HepG2 (cell line): Measurements from ENCODE around the gene VTN. TPM values are rescaled to one million over a fixed set of nuclear protein-coding genes. Genes with fewer than 3 reads are reported as not detected.

Source experiments
- ATAC-seq: fragments of 200-7000 bp; cut with Tn5 transposase; 3 replicates; pipeline ENCODE4 v1.9.1; 2020; ENCODE audit warnings: mild to moderate bottlenecking, moderate library complexity
- BruUV-seq: library from RNA; stranded (reverse); fragments of 400-500 nt; replicated peaks from 2 replicates; lab custom pipeline; 2021; lab: Mats Ljungman, UMichigan
- CTCF ChIA-PET: fragments of 300-600 bp; formaldehyde crosslinking; extraction: SDS; loops from one replicate; lab custom pipeline; 2021; ENCODE audit warnings: low total read pairs, inconsistent platforms, low intra/inter-chr PET ratio; lab: Yijun Ruan, JAX
- POLR2A ChIA-PET: fragments of 350-600 bp; sonication (Branson Sonifier 250); formaldehyde crosslinking; loops from one replicate; lab custom pipeline; 2020; ENCODE audit warnings: antibody characterized with exemption, inconsistent platforms; lab: Yijun Ruan, JAX
- DNase-seq: peaks from one replicate; pipeline ENCODE4 v3.0.0-alpha.2; 2015; ENCODE audit warnings: low spot score
- FAIRE-seq: peaks from 3 replicates; lab custom pipeline; 2011; peaks lifted over from hg19 to GRCh38; lab: Jason Lieb, UNC
- H2AFZ ChIP-seq: one replicate; pipeline ENCODE4 v1.6.1; 2011; ENCODE audit warnings: low read length, inconsistent platforms
- H3K27ac ChIP-seq: fragments of 300-600 bp; 3 replicates; pipeline ENCODE4 v1.8.0; 2011; ENCODE audit warnings: mixed run types, mild to moderate bottlenecking, mixed read lengths, low read length, inconsistent platforms; ENCODE audit not compliant: insufficient read depth; ENCODE audit errors: extremely low read length
- H3K27me3 ChIP-seq, 2 experiments: fragments of 200-600 bp in 1 of 2; 2 replicates in 1 of 2; 3 replicates in 1 of 2; pipeline versions ENCODE4 v1.6.0 to v1.8.0; 2011; ENCODE audit warnings: low read length in 2 of 2, mild to moderate bottlenecking in 2 of 2, moderate library complexity in 2 of 2, inconsistent platforms in 1 of 2; ENCODE audit not compliant: insufficient read depth in 2 of 2, control insufficient read depth in 1 of 2
- H3K36me3 ChIP-seq, 2 experiments: fragments of 200-600 bp in 1 of 2; replicated peaks in 1 of 2; 2 replicates in 1 of 2; 3 replicates in 1 of 2; pipeline versions ENCODE4 v1.5.1 to v1.8.0; 2011; ENCODE audit warnings: low read length in 2 of 2, inconsistent platforms in 1 of 2; ENCODE audit not compliant: insufficient read depth in 2 of 2, control insufficient read depth in 1 of 2
- H3K4me1 ChIP-seq: 2 replicates; pipeline ENCODE4 v1.5.1; 2012; ENCODE audit warnings: low read length, inconsistent platforms; ENCODE audit not compliant: insufficient read depth
- H3K4me2 ChIP-seq: 2 replicates; pipeline ENCODE4 v1.6.0; 2011; ENCODE audit warnings: low read depth, low read length, inconsistent platforms
- H3K4me3 ChIP-seq, 3 experiments: fragments of 200-600 bp in 1 of 3; sonication (generic), shearing (Covaris generic) in 1 of 3; replicated peaks in 1 of 3; 2 replicates each; pipeline ENCODE4 v1.5.1; 2011 to 2016; ENCODE audit warnings: low read length in 3 of 3, inconsistent platforms in 2 of 3, low read depth in 2 of 3, mild to moderate bottlenecking in 2 of 3, control low read depth in 1 of 3, mixed read lengths in 1 of 3; ENCODE audit not compliant: insufficient read depth in 1 of 3
- H3K79me2 ChIP-seq: one replicate; pipeline ENCODE4 v1.6.1; 2011; ENCODE audit warnings: low read length, inconsistent platforms; ENCODE audit not compliant: insufficient read depth
- H3K9ac ChIP-seq: 2 replicates; pipeline ENCODE4 v1.6.0; 2011; ENCODE audit warnings: mild to moderate bottlenecking, low read depth, low read length, inconsistent platforms; ENCODE audit not compliant: insufficient read depth
- H3K9me3 ChIP-seq: 2 replicates; pipeline ENCODE4 v1.5.1; 2012; ENCODE audit warnings: mild to moderate bottlenecking, low read length
- H4K20me1 ChIP-seq: 2 replicates; pipeline ENCODE4 v1.6.0; 2011; ENCODE audit warnings: inconsistent platforms, mild to moderate bottlenecking, low read length, moderate library complexity; ENCODE audit not compliant: insufficient read depth
- CAMTA2 ChIP-seq: sonication (generic); formaldehyde crosslinking; IDR thresholded peaks from 2 replicates; pipeline ENCODE4 v1.4.0; 2020; ENCODE audit warnings: mild to moderate bottlenecking, missing genetic modification reagents, borderline replicate concordance
- CTCF ChIP-seq: sonication (generic); formaldehyde crosslinking; IDR thresholded peaks from 2 replicates; pipeline ENCODE4 v1.5.0; 2020; ENCODE audit warnings: mild to moderate bottlenecking, missing genetic modification reagents, moderate library complexity
- EED ChIP-seq: sonication (generic); formaldehyde crosslinking; IDR thresholded peaks from 2 replicates; pipeline ENCODE4 v1.5.0; 2020; ENCODE audit warnings: mild to moderate bottlenecking, missing genetic modification reagents
- ETS1 ChIP-seq: sonication (generic); formaldehyde crosslinking; IDR thresholded peaks from 2 replicates; pipeline ENCODE4 v1.4.0; 2020; ENCODE audit warnings: missing genetic modification reagents
- GZF1 ChIP-seq: sonication (generic); formaldehyde crosslinking; IDR thresholded peaks from 2 replicates; pipeline ENCODE4 v1.5.1; 2020; ENCODE audit warnings: mild to moderate bottlenecking, missing genetic modification reagents
- HMG20B ChIP-seq: conservative IDR thresholded peaks from 2 replicates; pipeline ENCODE4 v1.6.1; 2016; ENCODE audit warnings: missing genetic modification reagents, missing compliant biosample characterization
- NR2F1 ChIP-seq, 2 experiments: fragments of 450-650 bp in 1 of 2; formaldehyde crosslinking in 1 of 2; IDR thresholded peaks; 2 replicates each; pipeline versions ENCODE4 v1.5.0 to v1.6.1; 2016 to 2020; ENCODE audit warnings: mild to moderate bottlenecking in 1 of 2, missing compliant biosample characterization in 1 of 2, missing genetic modification reagents in 1 of 2, moderate library complexity in 1 of 2
- NR2F2 ChIP-seq: IDR thresholded peaks from 2 replicates; pipeline ENCODE4 v1.6.1; 2012; ENCODE audit warnings: low read depth, inconsistent platforms, borderline replicate concordance
- PCBP1 ChIP-seq: fragments of 200-400 bp; formaldehyde crosslinking; IDR thresholded peaks from 2 replicates; pipeline ENCODE4 v1.6.1; 2017; ENCODE audit warnings: mild to moderate bottlenecking, low read depth, low read length, borderline replicate concordance
- STAG1 ChIP-seq: sonication (generic); formaldehyde crosslinking; IDR thresholded peaks from 2 replicates; pipeline ENCODE4 v1.4.0; 2020; ENCODE audit warnings: missing genetic modification reagents
- ZKSCAN5 ChIP-seq: sonication (generic); formaldehyde crosslinking; IDR thresholded peaks from 2 replicates; pipeline ENCODE4 v1.5.1; 2020; ENCODE audit warnings: mild to moderate bottlenecking, missing genetic modification reagents
- ZNF235 ChIP-seq: sonication (generic); formaldehyde crosslinking; IDR thresholded peaks from 2 replicates; pipeline ENCODE4 v1.8.1; 2023; ENCODE audit warnings: mild to moderate bottlenecking, missing genetic modification reagents, borderline replicate concordance
- ZNF317 ChIP-seq: sonication (generic); formaldehyde crosslinking; IDR thresholded peaks from 2 replicates; pipeline ENCODE4 v1.5.0; 2020; ENCODE audit warnings: mild to moderate bottlenecking, missing genetic modification reagents
- ZNF367 ChIP-seq: sonication (generic); formaldehyde crosslinking; IDR thresholded peaks from 2 replicates; pipeline ENCODE4 v1.4.0; 2020; ENCODE audit warnings: missing genetic modification reagents, borderline replicate concordance
- ZNF550 ChIP-seq: sonication (generic); formaldehyde crosslinking; IDR thresholded peaks from 2 replicates; pipeline ENCODE4 v1.4.0; 2020; ENCODE audit warnings: mild to moderate bottlenecking, missing genetic modification reagents, borderline replicate concordance
- ZNF670 ChIP-seq: sonication (generic); formaldehyde crosslinking; IDR thresholded peaks from 2 replicates; pipeline ENCODE4 v1.8.0; 2022; ENCODE audit warnings: mild to moderate bottlenecking, missing genetic modification reagents, borderline replicate concordance
- ZNF687 ChIP-seq: sonication (generic); formaldehyde crosslinking; IDR thresholded peaks from 2 replicates; pipeline ENCODE4 v1.5.1; 2020; ENCODE audit warnings: mild to moderate bottlenecking, missing genetic modification reagents, moderate library complexity
- WGBS: methylation state at CpG from one replicate; pipeline ENCODE4 v1.1.6; 2017; ENCODE audit warnings: low lambda C conversion rate; 5-methylcytosine and 5-hydroxymethylcytosine counted together
- in situ Hi-C: cut with HindIII; loops from 2 replicates; pipeline ENCODE4 v1.10.0; 2017; ENCODE audit warnings: low pct_unique_long_range_greater_than_20kb; ENCODE audit not compliant: extremely low pct_ligation_motif_present
- intact Hi-C: fragments of 100-400 bp; cut with micrococcal nuclease; formaldehyde crosslinking; loops from one replicate; pipeline ENCODE4 v1.10.0; 2022; ENCODE audit not compliant: unreplicated experiment
- polyA plus RNA-seq, 8 experiments: library from polyadenylated mRNA; depleted of rRNA in 3 of 8; stranded (reverse) in 7 of 8; unstranded in 1 of 8; fragments of >200 nt; fragmentation: Illumina TruSeq in 4 of 8; extraction: Trizol in 4 of 8; gene quantifications; 2 replicates each; pipeline versions ENCODE4 v1.2.1 to v1.2.3, GENCODE V29; 2011 to 2016; ENCODE audit warnings: low read depth in 4 of 8, missing spikeins in 1 of 8, mixed read lengths in 1 of 8; ENCODE audit not compliant: insufficient read depth in 1 of 8
- total RNA-seq, 5 experiments: library from RNA; depleted of rRNA; stranded (reverse); fragments of >200 nt; fragmentation: Illumina TruSeq; extraction: Trizol; gene quantifications; 2 replicates each; pipeline ENCODE4 v1.2.3, GENCODE V29; 2016; ENCODE audit warnings: low read depth in 1 of 5

VTN gene
- total and polyA plus RNA-seq, 2 of the 13 experiments (the other 11 are each of a cell fraction or from before 2014, with no cell fraction given): 108 to 131 TPM

GRCh38 chr17:28370744-28371103 lies 617 bp upstream of the VTN start (continued):
- TF ChIP-seq ZKSCAN5 (no peak), ZNF670 (CRISPR knock-in tag) (no peak), ZNF367 (no peak)

- H3K4me2 ChIP-seq: peak overlapping the region; percentile 96
- peaks cover 52% of the 10 kb centered on the region for H3K4me1 ChIP-seq
- H3K36me3 ChIP-seq: no peaks in the 10 kb centered on the region; a peak in 1 of 5 replicates
- in situ Hi-C loops: no loop called here
- intact Hi-C loops: loop anchor here (1.0 to 2.0 kb wide), 2 partner anchors 34 to 47 kb away; partner anchors contain the start of genes IFT20 and TNFAIP1
- H3K9ac ChIP-seq: peak overlapping the region; percentile 74
- FAIRE-seq: no peak
- no peaks in the 10 kb centered on the region for H4K20me1 ChIP-seq
- peak overlapping the region; percentile 92 for H3K27ac ChIP-seq
- peak; percentile 28 for DNase-seq
- POLR2A ChIA-PET: interaction anchor here (0.7 to 8.3 kb wide), 15 partner anchors 9 to 350 kb away, joined by 3 to 183 read pairs (median 8); partner anchors contain the start of genes IFT20, POLDIP2, RPL23A and SLC46A1
- 6% methylated on average over 6 of the region's 10 CpGs for WGBS
- CTCF ChIA-PET: no interaction called here
- H3K79me2 ChIP-seq: peaks cover 7% of the 10 kb centered on the region
- no peaks in the 10 kb centered on the region for H3K27me3 ChIP-seq
- ATAC-seq: peak; percentile 27
- no peak overlapping the region for H2AFZ ChIP-seq
- BruUV-seq: TSS peak; percentile 81
- peak overlapping the region; percentile 49 to 77 (median 51) for H3K4me3 ChIP-seq
- H3K9me3 ChIP-seq: no peaks in the 10 kb centered on the region
- peak; percentile 9 to 51; a peak in 3 of 4 replicates for TF ChIP-seq NR2F1 (CRISPR knock-in tag; IDR thresholded peaks at IDR 0.05)
- TF ChIP-seq STAG1: peak; percentile 64
- TF ChIP-seq ZNF687 (CRISPR knock-in tag): 0 out of 2 replicates have a peak, but pooled peaks have one; percentile 79
- TF ChIP-seq CTCF: peak; percentile 71
- no peak for TF ChIP-seq ETS1 (CRISPR knock-in tag)
- TF ChIP-seq NR2F2: peak; percentile 54; the same call in 1 of the 2 replicates
- peak; percentile 46; the same call in 1 of the 2 replicates for TF ChIP-seq ZNF317 (CRISPR knock-in tag)
- 0 out of 2 replicates have a peak, but pooled peaks have one; percentile 42 for TF ChIP-seq CAMTA2 (CRISPR knock-in tag)
- peak; percentile 90; the same call in 1 of the 2 replicates for TF ChIP-seq ZNF235 (CRISPR knock-in tag)
- no peak for TF ChIP-seq GZF1 (CRISPR knock-in tag)
- TF ChIP-seq ZNF550 (CRISPR knock-in tag): no peak
- TF ChIP-seq EED (CRISPR knock-in tag): no peak
- TF ChIP-seq PCBP1: no peak
- no peak for TF ChIP-seq HMG20B (CRISPR knock-in tag)
These were observed 448 bp downstream of the VTN start for GRCh38 chr17:28369684-28370034.
